Mesendoderm (in vitro differentiated cells): ENCODE results near the gene POLR1E.

Experiments
- DNase-seq: peaks from one replicate; pipeline ENCODE4 v3.0.0; 2013
- H2AK5ac ChIP-seq: 2 replicates; pipeline ENCODE4 v1.6.1; 2013; ENCODE audit warnings: low read length, inconsistent platforms
- H2BK120ac ChIP-seq: 2 replicates; pipeline ENCODE4 v1.6.1; 2013; ENCODE audit warnings: low read depth, mild to moderate bottlenecking, low read length, moderate library complexity, mixed read lengths
- H2BK15ac ChIP-seq: replicated peaks from 2 replicates; pipeline ENCODE4 v1.6.1; 2013; ENCODE audit warnings: low read depth, mild to moderate bottlenecking, moderate library complexity
- H2BK5ac ChIP-seq: 2 replicates; pipeline ENCODE4 v1.6.1; 2013; ENCODE audit warnings: low read length, inconsistent platforms
- H3K18ac ChIP-seq: 2 replicates; pipeline ENCODE4 v1.6.1; 2013; ENCODE audit warnings: mild to moderate bottlenecking, low read length, mixed read lengths
- H3K23ac ChIP-seq: one replicate; pipeline ENCODE4 v1.6.1; 2013; ENCODE audit warnings: low read length
- H3K27ac ChIP-seq: 2 replicates; pipeline ENCODE4 v1.5.1; 2013; ENCODE audit warnings: low read depth, mild to moderate bottlenecking, inconsistent platforms, low read length, moderate library complexity
- H3K27me3 ChIP-seq: 2 replicates; pipeline ENCODE4 v1.6.1; 2013; ENCODE audit warnings: low read length, control low read depth, mild to moderate bottlenecking, inconsistent platforms; ENCODE audit not compliant: insufficient read depth, poor library complexity
- H3K36me3 ChIP-seq: 2 replicates; pipeline ENCODE4 v1.6.1; 2013; ENCODE audit warnings: low read length, inconsistent platforms; ENCODE audit not compliant: control insufficient read depth, insufficient read depth
- H3K4ac ChIP-seq: one replicate; pipeline ENCODE4 v1.6.1; 2013; ENCODE audit warnings: low read depth, mild to moderate bottlenecking, low read length, moderate library complexity
- H3K4me1 ChIP-seq: 2 replicates; pipeline ENCODE4 v1.6.1; 2013; ENCODE audit warnings: low read depth, low read length, inconsistent platforms; ENCODE audit not compliant: control insufficient read depth
- H3K4me2 ChIP-seq: 2 replicates; pipeline ENCODE4 v1.6.1; 2013; ENCODE audit warnings: low read length
- H3K4me3 ChIP-seq: 2 replicates; pipeline ENCODE4 v1.5.1; 2013; ENCODE audit warnings: mild to moderate bottlenecking, low read length
- H3K56ac ChIP-seq: one replicate; pipeline ENCODE4 v1.6.1; 2013; ENCODE audit warnings: low read length
- H3K79me1 ChIP-seq: 2 replicates; pipeline ENCODE4 v1.6.1; 2013; ENCODE audit warnings: low read length, inconsistent platforms
- H3K79me2 ChIP-seq: 2 replicates; pipeline ENCODE4 v1.6.1; 2013; ENCODE audit warnings: mild to moderate bottlenecking, low read length; ENCODE audit not compliant: control insufficient read depth, insufficient read depth
- H3K9ac ChIP-seq: 2 replicates; pipeline ENCODE4 v1.6.1; 2013; ENCODE audit warnings: low read length, inconsistent platforms
- H4K5ac ChIP-seq: one replicate; pipeline ENCODE4 v1.6.1; 2013; ENCODE audit warnings: low read length
- H4K8ac ChIP-seq: one replicate; pipeline ENCODE4 v1.6.1; 2013; ENCODE audit warnings: low read depth, mild to moderate bottlenecking, control low read depth, low read length, moderate library complexity
- WGBS: extraction: QIAGEN DNeasy Blood & Tissue Kit; methylation state at CpG from one replicate; pipeline ENCODE4 v1.1.7; 2013; ENCODE audit warnings: low lambda C conversion rate, missing lambda C conversion rate; ENCODE audit not compliant: insufficient coverage; ENCODE audit errors: extremely low coverage; 5-methylcytosine and 5-hydroxymethylcytosine counted together

Gene POLR1E

DNA sequence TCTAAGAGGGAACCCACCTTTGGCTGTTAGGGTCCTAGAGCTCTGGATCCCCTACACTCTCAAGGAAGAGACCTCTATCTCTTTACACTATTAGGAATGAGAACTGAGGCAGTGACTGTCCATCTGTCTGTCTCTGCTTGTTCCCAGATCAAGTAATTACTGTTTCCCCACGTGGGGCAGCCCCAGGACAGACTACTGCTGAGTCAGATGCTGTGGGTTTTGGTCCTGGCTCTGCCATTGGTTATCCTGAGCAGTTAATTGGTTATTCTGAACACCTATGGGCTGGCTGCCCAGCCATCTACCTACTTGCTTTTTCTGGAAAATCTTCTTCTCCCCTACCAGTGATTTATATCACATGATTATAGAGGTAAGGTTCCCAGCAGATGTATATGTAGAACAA lies 57.1 kb downstream of the POLR1E start:
- DNase-seq: no peak
- Histone ChIP-seq H3K9ac (no peak overlapping the region), H2BK15ac (no peak overlapping the region), H3K4me3 (no peak overlapping the region), H2BK120ac (no peak overlapping the region), H4K8ac (no peak overlapping the region), H3K27ac (no peak overlapping the region), H3K27me3 (no peaks in the 10 kb centered on the region), H3K18ac (no peak overlapping the region), H3K4me2 (no peak overlapping the region), H3K79me1 (no peaks in the 10 kb centered on the region), H3K23ac (no peak overlapping the region), H3K56ac (no peak overlapping the region), H3K79me2 (no peaks in the 10 kb centered on the region), H3K4ac (no peak overlapping the region), H4K5ac (no peak overlapping the region), H2BK5ac (no peak overlapping the region), H2AK5ac (no peak overlapping the region), H3K36me3 (peaks cover 3% of the 10 kb centered on the region), H3K4me1 (no peaks in the 10 kb centered on the region)
- no CpG with 5 or more reads among the region's 1 CpG for WGBS

DNA sequence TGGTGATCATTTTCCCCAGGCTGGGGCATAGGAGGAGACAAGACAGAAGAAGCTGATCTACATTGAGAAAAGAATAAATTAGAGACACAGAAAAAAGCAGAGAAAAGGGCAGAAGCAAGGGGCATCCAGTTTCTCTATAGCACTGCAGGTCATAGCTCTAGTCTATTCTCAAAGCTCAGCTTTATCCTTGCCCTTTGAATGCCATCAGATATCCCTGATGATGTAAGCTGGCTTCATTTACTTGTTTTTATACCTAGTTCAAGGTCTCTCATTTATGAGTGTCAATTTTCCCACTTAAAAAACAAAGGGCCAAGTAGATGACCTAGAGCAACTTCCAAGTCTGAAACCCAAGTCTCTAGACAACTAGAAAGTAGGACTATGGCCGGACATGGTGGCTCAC lies 57.7 kb downstream of the POLR1E start:
- Histone ChIP-seq H3K4me2 (no peak overlapping the region), H3K4me1 (no peaks in the 10 kb centered on the region), H3K27ac (no peak overlapping the region), H3K4ac (no peak overlapping the region), H3K36me3 (peaks cover 1% of the 10 kb centered on the region), H3K79me2 (no peaks in the 10 kb centered on the region), H4K8ac (no peak overlapping the region), H3K56ac (no peak overlapping the region), H3K79me1 (no peaks in the 10 kb centered on the region), H3K4me3 (no peak overlapping the region), H3K9ac (no peak overlapping the region), H2BK5ac (no peak overlapping the region), H2BK15ac (no peak overlapping the region), H3K18ac (no peak overlapping the region), H2AK5ac (no peak overlapping the region), H4K5ac (no peak overlapping the region), H3K23ac (no peak overlapping the region), H3K27me3 (no peaks in the 10 kb centered on the region), H2BK120ac (no peak overlapping the region)
- DNase-seq: no peak
- WGBS: no CpG with 5 or more reads among the region's 1 CpG

DNA sequence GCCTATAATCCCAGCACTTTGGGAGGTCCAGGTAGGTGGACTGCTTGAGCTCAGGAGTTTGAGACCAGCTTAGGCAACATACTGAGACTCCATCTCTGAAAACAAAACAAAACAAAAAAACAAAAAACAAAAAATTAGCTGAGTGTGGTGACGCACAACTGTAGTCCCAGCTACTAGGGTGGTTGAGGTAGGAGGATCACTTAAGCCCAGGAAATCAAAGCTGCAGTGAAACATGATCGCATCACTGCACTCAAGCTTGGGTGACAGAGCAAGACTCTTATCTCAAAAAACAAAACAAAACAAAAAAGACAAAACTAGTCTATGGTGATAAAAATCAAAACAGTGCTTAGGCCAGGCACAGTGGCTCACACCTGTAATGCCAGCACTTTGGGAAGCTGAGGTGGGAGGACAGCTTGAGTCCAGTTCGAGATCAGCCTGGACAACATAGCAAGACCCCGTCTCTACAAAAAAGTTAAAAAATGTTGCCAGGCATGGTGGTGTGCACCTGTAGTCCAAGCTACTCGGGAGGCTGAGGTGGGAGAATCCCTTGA lies 61.7 kb downstream of the POLR1E start:
- Histone ChIP-seq H3K27me3 (no peaks in the 10 kb centered on the region), H3K4ac (no peak overlapping the region), H3K9ac (no peak overlapping the region), H3K23ac (no peak overlapping the region), H2BK15ac (no peak overlapping the region), H3K4me1 (no peaks in the 10 kb centered on the region), H3K56ac (no peak overlapping the region), H3K4me2 (no peak overlapping the region), H3K27ac (no peak overlapping the region), H2BK120ac (no peak overlapping the region), H2BK5ac (no peak overlapping the region), H2AK5ac (no peak overlapping the region), H3K79me1 (no peaks in the 10 kb centered on the region), H3K18ac (no peak overlapping the region), H4K8ac (no peak overlapping the region), H3K4me3 (no peak overlapping the region), H4K5ac (no peak overlapping the region), H3K36me3 (no peaks in the 10 kb centered on the region), H3K79me2 (no peaks in the 10 kb centered on the region)
- no CpG with 5 or more reads among the region's 5 CpGs for WGBS
- DNase-seq: no peak

DNA sequence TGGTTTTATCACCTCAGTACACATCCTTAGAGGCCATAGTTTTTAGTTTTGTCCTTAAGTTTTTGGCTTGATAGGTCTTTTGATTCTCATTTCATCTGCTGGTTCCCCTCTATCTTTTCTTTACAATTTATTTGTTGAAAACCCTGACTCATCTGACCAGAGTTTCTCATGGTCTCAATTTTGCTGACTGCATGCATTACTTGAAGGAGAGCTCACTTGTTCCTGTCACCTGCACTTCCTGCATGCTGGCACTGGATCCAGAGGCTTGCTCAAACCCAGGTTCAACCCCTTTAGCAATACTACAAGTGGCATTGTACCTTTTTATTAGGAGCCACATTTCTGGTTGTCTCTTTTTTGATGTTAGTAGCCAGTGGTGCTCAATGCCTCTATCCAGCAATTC lies 63.8 kb downstream of the POLR1E start:
- DNase-seq: no peak
- Histone ChIP-seq H2BK120ac (no peak overlapping the region), H3K9ac (no peak overlapping the region), H3K56ac (no peak overlapping the region), H3K4ac (no peak overlapping the region), H3K27ac (no peak overlapping the region), H3K4me3 (no peak overlapping the region), H3K23ac (no peak overlapping the region), H2BK5ac (no peak overlapping the region), H3K36me3 (no peaks in the 10 kb centered on the region), H4K8ac (no peak overlapping the region), H2AK5ac (no peak overlapping the region), H3K18ac (no peak overlapping the region), H3K79me2 (no peaks in the 10 kb centered on the region), H3K79me1 (no peaks in the 10 kb centered on the region), H3K4me2 (no peak overlapping the region), H3K4me1 (no peaks in the 10 kb centered on the region), H2BK15ac (no peak overlapping the region), H3K27me3 (no peaks in the 10 kb centered on the region), H4K5ac (no peak overlapping the region)

DNA sequence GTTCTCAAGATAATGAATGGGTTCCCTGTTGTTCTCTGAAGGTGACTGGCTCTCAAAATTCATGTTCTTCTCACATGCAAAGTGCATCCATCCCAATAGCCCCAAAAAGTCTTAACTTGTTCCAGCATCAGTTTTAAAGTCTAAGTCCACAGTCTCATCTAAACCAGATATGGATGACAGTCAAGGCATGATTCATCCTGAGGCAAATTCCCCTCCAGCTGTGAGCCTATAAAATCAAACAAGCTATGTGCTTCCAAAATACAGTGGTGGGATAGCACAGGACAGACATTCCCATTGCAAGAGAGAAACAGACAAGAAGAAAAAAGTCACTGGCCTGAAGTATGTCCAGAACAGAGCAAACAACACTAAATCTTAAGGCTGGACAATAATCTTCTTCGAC lies 65.0 kb downstream of the POLR1E start:
- no peak overlapping the region for H3K4me3 ChIP-seq
- DNase-seq: no peak
- H3K4me2 ChIP-seq: no peak overlapping the region
- H2BK120ac ChIP-seq: no peak overlapping the region
- no peaks in the 10 kb centered on the region for H3K4me1 ChIP-seq
- no peaks in the 10 kb centered on the region for H3K79me1 ChIP-seq
- WGBS: no CpG with 5 or more reads among the region's 1 CpG
- H4K8ac ChIP-seq: no peak overlapping the region
- no peaks in the 10 kb centered on the region for H3K79me2 ChIP-seq
- no peak overlapping the region for H2BK5ac ChIP-seq
- no peak overlapping the region for H3K23ac ChIP-seq
- no peak overlapping the region for H2BK15ac ChIP-seq
- H3K27me3 ChIP-seq: no peaks in the 10 kb centered on the region
- no peak overlapping the region for H3K9ac ChIP-seq
- H2AK5ac ChIP-seq: no peak overlapping the region
- H3K27ac ChIP-seq: no peak overlapping the region
- no peak overlapping the region for H4K5ac ChIP-seq
- no peaks in the 10 kb centered on the region for H3K36me3 ChIP-seq
- H3K18ac ChIP-seq: no peak overlapping the region
- H3K4ac ChIP-seq: no peak overlapping the region
- no peak overlapping the region for H3K56ac ChIP-seq

DNA sequence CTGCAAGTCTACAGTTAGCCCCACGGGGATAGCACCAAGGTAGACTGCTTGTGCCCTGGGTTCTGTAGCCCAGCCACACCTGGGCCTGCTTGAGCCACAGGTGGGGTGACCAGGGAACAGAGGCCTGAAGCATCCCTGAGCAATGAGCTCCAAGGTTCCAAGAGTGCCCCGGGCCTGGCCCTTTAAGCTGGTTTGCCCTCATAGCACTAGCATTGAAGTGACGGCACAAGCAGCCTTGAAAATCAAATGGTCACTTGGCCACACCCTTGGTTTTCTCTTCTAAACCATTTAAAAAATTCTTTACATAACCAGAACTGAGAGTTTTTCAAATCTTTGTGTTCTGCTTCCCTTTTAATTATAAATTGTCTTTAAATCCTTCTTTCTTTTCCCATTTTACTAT lies 65.7 kb downstream of the POLR1E start:
- H2AK5ac ChIP-seq: no peak overlapping the region
- no peak overlapping the region for H3K56ac ChIP-seq
- H3K79me2 ChIP-seq: no peaks in the 10 kb centered on the region
- no peak overlapping the region for H3K4ac ChIP-seq
- no peak overlapping the region for H3K4me2 ChIP-seq
- H4K8ac ChIP-seq: no peak overlapping the region
- no peaks in the 10 kb centered on the region for H3K27me3 ChIP-seq
- no peak for DNase-seq
- no peak overlapping the region for H3K23ac ChIP-seq
- no peak overlapping the region for H3K9ac ChIP-seq
- H2BK120ac ChIP-seq: no peak overlapping the region
- no peaks in the 10 kb centered on the region for H3K79me1 ChIP-seq
- no peak overlapping the region for H2BK15ac ChIP-seq
- no peak overlapping the region for H3K4me3 ChIP-seq
- H4K5ac ChIP-seq: no peak overlapping the region
- WGBS: no CpG with 5 or more reads among the region's 3 CpGs
- no peak overlapping the region for H3K18ac ChIP-seq
- H3K4me1 ChIP-seq: no peaks in the 10 kb centered on the region
- no peaks in the 10 kb centered on the region for H3K36me3 ChIP-seq
- H2BK5ac ChIP-seq: no peak overlapping the region
- H3K27ac ChIP-seq: no peak overlapping the region
